ENCODE results near the gene NOL6. TPM values are rescaled to one million over a fixed set of nuclear protein-coding genes. Genes with fewer than 3 reads are reported as not detected.
"Not testable (repeated sequence)": the region's sequence is repeated elsewhere in the genome, so short reads cannot be mapped to it uniquely, and the experiment has no call there.

Gene NOL6
- polyA plus RNA-seq, 2 of the 4 experiments (the other 2 are of a cell fraction): 49.5 to 52.0 TPM

GRCh38 chr9:33429256-33429985 lies 44.3 kb downstream of the NOL6 start:
- DNase-seq (ENCODE audit: low read depth in 1 of 2, low spot score in 1 of 2): no peak
- CTCF ChIA-PET: interaction anchor here (1.2 to 41.9 kb wide), 5 partner anchors 9 to 37 kb away, joined by 3 to 834 read pairs (median 6); partner anchors contain the start of genes AQP3 and NOL6
- ATAC-seq: no peak
- peak overlapping the region; percentile 34 to 73; a peak in 4 of 6 replicates for H3K27ac ChIP-seq
- POLR2A ChIA-PET: no interaction called here
- 93% methylated on average over 3 of the region's 3 CpGs for WGBS (ENCODE audit: missing lambda C conversion rate)
- peaks cover 37% of the 10 kb centered on the region for H3K4me1 ChIP-seq
- H3K4me3 ChIP-seq: no peak overlapping the region
- H3K4me2 ChIP-seq: no peak overlapping the region
- TF ChIP-seq CEBPB (IDR thresholded peaks at IDR 0.05) (peak; percentile 14 to 28; a peak in 1 of 4 replicates), TP53 (CRISPR knock-in tag; IDR thresholded peaks at IDR 0.05) (no peak), MAFK (IDR thresholded peaks at IDR 0.05; ENCODE audit: partially characterized antibody) (no peak)
- no peaks in the 10 kb centered on the region for H3K9me3 ChIP-seq
- no peak for FAIRE-seq

- no peak overlapping the region for H3K4me2 ChIP-seq
- no peak for DNase-seq (ENCODE audit: low read depth in 1 of 2, low spot score in 1 of 2)
- H3K4me1 ChIP-seq: peaks cover 37% of the 10 kb centered on the region
- FAIRE-seq: no peak
- 91% methylated on average over 7 of the region's 7 CpGs for WGBS (ENCODE audit: missing lambda C conversion rate)
- no peaks in the 10 kb centered on the region for H3K9me3 ChIP-seq
- peak overlapping the region in 1 of 2 experiments; percentile 55; a peak in 4 of 6 replicates for H3K27ac ChIP-seq
- ChIA-PET POLR2A (no interaction called here), CTCF (interaction anchor here (0.6 to 5.4 kb wide), 4 partner anchors 9 to 39 kb away, joined by 4 to 21 read pairs (median 5); no protein-coding TSS in a partner anchor)
- ATAC-seq: no peak
- H3K4me3 ChIP-seq: no peak overlapping the region
- TF ChIP-seq PBX3 (IDR thresholded peaks at IDR 0.05): no peak
- TF ChIP-seq ELK1 (IDR thresholded peaks at IDR 0.05; ENCODE audit: low read depth, low read length): no peak
- TF ChIP-seq MAFK (IDR thresholded peaks at IDR 0.05; ENCODE audit: partially characterized antibody): no peak
- TF ChIP-seq ATOH8 (CRISPR knock-in tag; IDR thresholded peaks at IDR 0.05; ENCODE audit: low read depth): no peak
- TF ChIP-seq POLR2A (IDR thresholded peaks at IDR 0.05; ENCODE audit: low read length): no peak
- no peak for TF ChIP-seq MAX (IDR thresholded peaks at IDR 0.05)
- TF ChIP-seq HOXA7 (CRISPR knock-in tag; IDR thresholded peaks at IDR 0.05): no peak
- TF ChIP-seq JUNB (IDR thresholded peaks at IDR 0.05): no peak
- no peak for TF ChIP-seq HES2 (IDR thresholded peaks at IDR 0.05)
Measured at GRCh38 chr9:33426843-33427293, 46.9 kb downstream of the NOL6 start.

- no peak overlapping the region for H3K4me3 ChIP-seq
- H3K9me3 ChIP-seq: no peaks in the 10 kb centered on the region
- FAIRE-seq (no peak), DNase-seq (ENCODE audit: low read depth in 1 of 2, low spot score in 1 of 2) (peak in 1 of 2 experiments; percentile 73), ATAC-seq (peak; percentile 74 to 82)
- ChIA-PET CTCF (interaction anchor here (0.9 to 5.4 kb wide), 4 partner anchors 8 to 42 kb away, joined by 3 to 21 read pairs (median 3); no protein-coding TSS in a partner anchor), POLR2A (no interaction called here)
- TF ChIP-seq JUN (IDR thresholded peaks at IDR 0.05) (peak in 1 of 2 experiments; percentile 50; a peak in 2 of 5 replicates), GATA3 (IDR thresholded peaks at IDR 0.05; ENCODE audit: borderline replicate concordance) (peak; percentile 55; the same call in 1 of the 2 replicates), REST (IDR thresholded peaks at IDR 0.05) (no peak), BCL3 (IDR thresholded peaks at IDR 0.05) (no peak), JUNB (IDR thresholded peaks at IDR 0.05) (0 out of 2 replicates have a peak, but pooled peaks have one; percentile 61), ATOH8 (CRISPR knock-in tag; IDR thresholded peaks at IDR 0.05; ENCODE audit: low read depth) (no peak), FOSL2 (IDR thresholded peaks at IDR 0.05) (no peak), FOSL2 (CRISPR knock-in tag; IDR thresholded peaks at IDR 0.05) (peak; percentile 80)
- H3K27ac ChIP-seq: peak overlapping the region; percentile 49 to 71
- peaks cover 24% of the 10 kb centered on the region; the same call in 2 of the 3 replicates for H3K4me1 ChIP-seq
- H3K4me2 ChIP-seq: peak overlapping the region; percentile 56
- WGBS (ENCODE audit: missing lambda C conversion rate): 3% methylated on average over 4 of the region's 4 CpGs
Measured at GRCh38 chr9:33425128-33425533, 48.6 kb downstream of the NOL6 start.

GRCh38 chr9:33424492-33424891 lies 49.2 kb downstream of the NOL6 start:
- WGBS (ENCODE audit: missing lambda C conversion rate): 89% methylated on average over 6 of the region's 6 CpGs

More at GRCh38 chr9:33424492-33424891, 49.2 kb downstream of the NOL6 start:
- ATAC-seq; H3K9me3 ChIP-seq; DNase-seq (ENCODE audit: low read depth in 1 of 2, low spot score in 1 of 2); POLR2A ChIA-PET; H3K4me3 ChIP-seq; FAIRE-seq: not testable (repeated sequence)
- Histone ChIP-seq H3K4me1 (peaks cover 21% of the 10 kb centered on the region; the same call in 2 of the 3 replicates), H3K27ac (peak overlapping the region in 1 of 2 experiments; percentile 24; a peak in 1 of 6 replicates), H3K4me2 (peak overlapping the region; percentile 56; the same call in 1 of the 3 replicates)
- CTCF ChIA-PET: interaction anchor here (1.1 to 5.4 kb wide), 3 partner anchors 9 to 43 kb away, joined by 3 to 21 read pairs (median 3); no protein-coding TSS in a partner anchor
